Measurements from ENCODE around the gene SPINK1.
"Not testable (repeated sequence)": the region's sequence is repeated elsewhere in the genome, so short reads cannot be mapped to it uniquely, and the experiment has no call there.

Gene SPINK1

GRCh38 chr5:147876141-147876540 is 44.7 kb upstream of the SPINK1 start:
- no peak for DNase-seq (ENCODE audit: low spot score)
- H3K27ac ChIP-seq (ENCODE audit: poor library complexity, severe bottlenecking): no peak overlapping the region
- no peaks in the 10 kb centered on the region for H3K36me3 ChIP-seq (ENCODE audit: low read depth)
- no peak overlapping the region for H3K4me3 ChIP-seq (ENCODE audit: severe bottlenecking)
- H3K27me3 ChIP-seq (ENCODE audit: insufficient read depth, poor library complexity, severe bottlenecking): no peaks in the 10 kb centered on the region
- H3K4me1 ChIP-seq (ENCODE audit: insufficient read depth, poor library complexity, severe bottlenecking): no peaks in the 10 kb centered on the region
- H3K9me3 ChIP-seq (ENCODE audit: severe bottlenecking): no peaks in the 10 kb centered on the region
- no peak for TF ChIP-seq CTCF (IDR thresholded peaks at IDR 0.05; ENCODE audit: poor library complexity, severe bottlenecking)
- no peak for ATAC-seq (ENCODE audit: low read depth)

GRCh38 chr5:147874910-147875367 is 43.5 kb upstream of the SPINK1 start:
- H3K4me1 ChIP-seq (ENCODE audit: insufficient read depth, poor library complexity, severe bottlenecking): no peaks in the 10 kb centered on the region
- no peak overlapping the region for H3K4me3 ChIP-seq (ENCODE audit: severe bottlenecking)
- ATAC-seq (ENCODE audit: low read depth): no peak
- no peaks in the 10 kb centered on the region for H3K9me3 ChIP-seq (ENCODE audit: severe bottlenecking)
- no peak for DNase-seq (ENCODE audit: low spot score)
- TF ChIP-seq CTCF (IDR thresholded peaks at IDR 0.05; ENCODE audit: poor library complexity, severe bottlenecking): no peak
- no peaks in the 10 kb centered on the region for H3K36me3 ChIP-seq (ENCODE audit: low read depth)
- H3K27me3 ChIP-seq (ENCODE audit: insufficient read depth, poor library complexity, severe bottlenecking): no peaks in the 10 kb centered on the region
- no peak overlapping the region for H3K27ac ChIP-seq (ENCODE audit: poor library complexity, severe bottlenecking)

- H3K36me3 ChIP-seq (ENCODE audit: low read depth); DNase-seq (ENCODE audit: low spot score); H3K4me3 ChIP-seq (ENCODE audit: severe bottlenecking); H3K4me1 ChIP-seq (ENCODE audit: insufficient read depth, poor library complexity, severe bottlenecking); H3K9me3 ChIP-seq (ENCODE audit: severe bottlenecking); H3K27me3 ChIP-seq (ENCODE audit: insufficient read depth, poor library complexity, severe bottlenecking); H3K27ac ChIP-seq (ENCODE audit: poor library complexity, severe bottlenecking): not testable (repeated sequence)
- peak; percentile 62; the same call in 2 of the 3 replicates for ATAC-seq (ENCODE audit: low read depth)
These were observed 42.8 kb upstream of the SPINK1 start for GRCh38 chr5:147874118-147874875.

- not testable (repeated sequence) for ATAC-seq (ENCODE audit: low read depth); H3K27me3 ChIP-seq (ENCODE audit: insufficient read depth, poor library complexity, severe bottlenecking); H3K27ac ChIP-seq (ENCODE audit: poor library complexity, severe bottlenecking); H3K4me1 ChIP-seq (ENCODE audit: insufficient read depth, poor library complexity, severe bottlenecking); H3K9me3 ChIP-seq (ENCODE audit: severe bottlenecking); H3K36me3 ChIP-seq (ENCODE audit: low read depth); DNase-seq (ENCODE audit: low spot score); H3K4me3 ChIP-seq (ENCODE audit: severe bottlenecking)
These were observed 41.4 kb upstream of the SPINK1 start for GRCh38 chr5:147872744-147873435.

- not testable (repeated sequence) for DNase-seq (ENCODE audit: low spot score); H3K36me3 ChIP-seq (ENCODE audit: low read depth); H3K27ac ChIP-seq (ENCODE audit: poor library complexity, severe bottlenecking); ATAC-seq (ENCODE audit: low read depth); H3K27me3 ChIP-seq (ENCODE audit: insufficient read depth, poor library complexity, severe bottlenecking); H3K4me1 ChIP-seq (ENCODE audit: insufficient read depth, poor library complexity, severe bottlenecking); H3K9me3 ChIP-seq (ENCODE audit: severe bottlenecking); H3K4me3 ChIP-seq (ENCODE audit: severe bottlenecking)
These were observed 40.6 kb upstream of the SPINK1 start for GRCh38 chr5:147871980-147872549.

- DNase-seq (ENCODE audit: low spot score); H3K36me3 ChIP-seq (ENCODE audit: low read depth); H3K27ac ChIP-seq (ENCODE audit: poor library complexity, severe bottlenecking); H3K4me3 ChIP-seq (ENCODE audit: severe bottlenecking); H3K4me1 ChIP-seq (ENCODE audit: insufficient read depth, poor library complexity, severe bottlenecking); ATAC-seq (ENCODE audit: low read depth); H3K9me3 ChIP-seq (ENCODE audit: severe bottlenecking); H3K27me3 ChIP-seq (ENCODE audit: insufficient read depth, poor library complexity, severe bottlenecking): not testable (repeated sequence)
These were observed 38.4 kb upstream of the SPINK1 start for GRCh38 chr5:147869892-147870291.
